Left ventricle myocardium superior (tissue), 1 donor: ENCODE data around the gene IRAK3. TPM values are rescaled to one million over a fixed set of nuclear protein-coding genes. Genes with fewer than 3 reads are reported as not detected.

Experiments
- ATAC-seq: fragments of 200-7000 bp; cut with Tn5 transposase; one replicate; pipeline ENCODE4 v1.9.1; 2020; ENCODE audit warnings: mild to moderate bottlenecking, moderate library complexity
- DNase-seq: peaks from one replicate; pipeline ENCODE4 v3.0.0-alpha.2; 2020
- intact Hi-C: fragments of 100-400 bp; cut with micrococcal nuclease; formaldehyde crosslinking; loops from one replicate; pipeline ENCODE4 v1.11.0; 2022
- total RNA-seq: library from RNA; stranded (reverse); fragmentation: NEBNext Ultra II Directional; extraction: Animal tissue kit (Norgen Biotek cat#: 25700); gene quantifications from one replicate; pipeline ENCODE4 v1.2.1, GENCODE V29; 2021
- donor health status: DM: no; HTN: yes; CAD: no; lungs with severe emphysema.

The IRAK3 gene
- total RNA-seq, 1 donor from 2014 or later: 5.3 TPM

- DNase-seq (no peak), ATAC-seq (no peak)
- intact Hi-C loops: no loop called here
Measured at GRCh38 chr12:66241061-66242043, 52.3 kb downstream of the IRAK3 start.

- intact Hi-C loops: no loop called here
- DNase-seq (no peak), ATAC-seq (no peak)
Measured at GRCh38 chr12:66242311-66242710, 53.3 kb downstream of the IRAK3 start.

- ATAC-seq (no peak), DNase-seq (no peak)
- intact Hi-C loops: no loop called here
Measured at GRCh38 chr12:66243911-66244310, 54.9 kb downstream of the IRAK3 start.

- intact Hi-C loops: no loop called here
- no peak for DNase-seq
- no peak for ATAC-seq
Measured at GRCh38 chr12:66244446-66244845, 55.4 kb downstream of the IRAK3 start.

GRCh38 chr12:66247741-66248140 lies 58.7 kb downstream of the IRAK3 start:
- no peak for ATAC-seq
- intact Hi-C loops: no loop called here

GRCh38 chr12:66251049-66251448 lies 62.0 kb downstream of the IRAK3 start:
- DNase-seq (no peak), ATAC-seq (no peak)
- intact Hi-C loops: no loop called here

More at GRCh38 chr12:66247741-66248140, 58.7 kb downstream of the IRAK3 start:
- no peak for DNase-seq

GRCh38 chr12:66252771-66253170 lies 63.8 kb downstream of the IRAK3 start:
- intact Hi-C loops: no loop called here
- ATAC-seq (no peak), DNase-seq (no peak)

- intact Hi-C loops: no loop called here
- DNase-seq (no peak), ATAC-seq (no peak)
Measured at GRCh38 chr12:66255737-66256136, 66.7 kb downstream of the IRAK3 start.

- ATAC-seq (no peak), DNase-seq (no peak)
- intact Hi-C loops: no loop called here
Measured at GRCh38 chr12:66258011-66258410, 69.0 kb downstream of the IRAK3 start.

- intact Hi-C loops: no loop called here
- no peak for DNase-seq
- ATAC-seq: no peak
Measured at GRCh38 chr12:66262737-66263136, 73.7 kb downstream of the IRAK3 start.

GRCh38 chr12:66268562-66268961 lies 79.5 kb downstream of the IRAK3 start:
- ATAC-seq: peak; percentile 43
- intact Hi-C loops: no loop called here
- DNase-seq: no peak

GRCh38 chr12:66269142-66269541 lies 80.1 kb downstream of the IRAK3 start:
- DNase-seq: no peak
- intact Hi-C loops: no loop called here
- ATAC-seq: no peak

- intact Hi-C loops: loop anchor here (10.0 kb wide), 1 partner anchor 135 kb away; no protein-coding TSS in a partner anchor
- DNase-seq: no peak
Measured at GRCh38 chr12:66269757-66270383, 80.9 kb downstream of the IRAK3 start.

GRCh38 chr12:66270613-66271012 lies 81.6 kb downstream of the IRAK3 start:
- DNase-seq (no peak), ATAC-seq (no peak)
- intact Hi-C loops: loop anchor here (10.0 kb wide), 1 partner anchor 134 kb away; no protein-coding TSS in a partner anchor

More at GRCh38 chr12:66269757-66270383, 80.9 kb downstream of the IRAK3 start:
- ATAC-seq: peak; percentile 34

GRCh38 chr12:66272650-66273049 lies 83.6 kb downstream of the IRAK3 start:
- intact Hi-C loops: loop anchor here (10.0 kb wide), 1 partner anchor 132 kb away; no protein-coding TSS in a partner anchor
- no peak for DNase-seq
- ATAC-seq: no peak

- ATAC-seq (no peak), DNase-seq (no peak)
- intact Hi-C loops: loop anchor here (10.0 kb wide), 1 partner anchor 132 kb away; no protein-coding TSS in a partner anchor
Measured at GRCh38 chr12:66273147-66273546, 84.1 kb downstream of the IRAK3 start.

- DNase-seq: no peak
- intact Hi-C loops: loop anchor here (10.0 kb wide), 1 partner anchor 130 kb away; no protein-coding TSS in a partner anchor
- ATAC-seq: no peak
Measured at GRCh38 chr12:66275040-66275439, 86.0 kb downstream of the IRAK3 start.

GRCh38 chr12:66279123-66279712 lies 90.2 kb downstream of the IRAK3 start:
- intact Hi-C loops: loop anchor here (10.0 kb wide), 1 partner anchor 126 kb away; no protein-coding TSS in a partner anchor
- ATAC-seq (no peak), DNase-seq (no peak)

- DNase-seq (no peak), ATAC-seq (no peak)
- intact Hi-C loops: no loop called here
Measured at GRCh38 chr12:66280561-66280960, 91.5 kb downstream of the IRAK3 start.

GRCh38 chr12:66282244-66282643 lies 93.2 kb downstream of the IRAK3 start:
- DNase-seq (no peak), ATAC-seq (no peak)
- intact Hi-C loops: no loop called here
